GM19468 (cell line): ENCODE results near the gene BFSP1.

Experiments
- ATAC-seq: cut with Tn5 transposase; IDR thresholded peaks from one replicate; pipeline ENCODE4 v1.9.1; 2021; ENCODE audit warnings: mild to moderate bottlenecking, moderate library complexity, moderate number of reproducible peaks; ENCODE audit not compliant: unreplicated experiment; ENCODE audit errors: extremely low read depth

The BFSP1 gene

GRCh38 chr20:17469246-17470030 is 61.7 kb downstream of the BFSP1 start:
- no peak for ATAC-seq

- ATAC-seq: no peak
These were observed 62.9 kb downstream of the BFSP1 start for GRCh38 chr20:17468073-17468840.

- no peak for ATAC-seq
These were observed 64.0 kb downstream of the BFSP1 start for GRCh38 chr20:17467120-17467655.

GRCh38 chr20:17466641-17467040 is 64.5 kb downstream of the BFSP1 start:
- ATAC-seq: no peak

- ATAC-seq: no peak
These were observed 65.9 kb downstream of the BFSP1 start for GRCh38 chr20:17465236-17465635.

GRCh38 chr20:17463711-17464110 is 67.5 kb downstream of the BFSP1 start:
- ATAC-seq: no peak

GRCh38 chr20:17461941-17462340 is 69.2 kb downstream of the BFSP1 start:
- ATAC-seq: no peak

GRCh38 chr20:17460119-17460518 is 71.1 kb downstream of the BFSP1 start:
- ATAC-seq: no peak

- no peak for ATAC-seq
These were observed 73.5 kb downstream of the BFSP1 start for GRCh38 chr20:17457588-17458190.

GRCh38 chr20:17457079-17457478 is 74.1 kb downstream of the BFSP1 start:
- ATAC-seq: no peak

GRCh38 chr20:17456279-17456678 is 74.9 kb downstream of the BFSP1 start:
- ATAC-seq: no peak

- ATAC-seq: no peak
These were observed 77.6 kb downstream of the BFSP1 start for GRCh38 chr20:17453592-17453991.

- no peak for ATAC-seq
These were observed 78.7 kb downstream of the BFSP1 start for GRCh38 chr20:17452441-17452840.

GRCh38 chr20:17449031-17449430 is 82.1 kb downstream of the BFSP1 start:
- ATAC-seq: no peak

- no peak for ATAC-seq
These were observed 83.1 kb downstream of the BFSP1 start for GRCh38 chr20:17448071-17448470.

GRCh38 chr20:17446171-17446570 is 85.0 kb downstream of the BFSP1 start:
- no peak for ATAC-seq

GRCh38 chr20:17445543-17445942 is 85.6 kb downstream of the BFSP1 start:
- no peak for ATAC-seq

- no peak for ATAC-seq
These were observed 87.1 kb downstream of the BFSP1 start for GRCh38 chr20:17444091-17444490.
